Keratinocyte (primary cell): Measurements from ENCODE around the gene STRIP1.

Experiments used
- EZH2 ChIP-seq: IDR thresholded peaks from one replicate; pipeline ENCODE4 v1.6.1; 2012; ENCODE audit warnings: inconsistent platforms, mild to moderate bottlenecking, low read length, moderate library complexity
- TF ChIP-seq, protein P1 (sequence below), 3 experiments: IDR thresholded peaks in 1 of 3; conservative IDR thresholded peaks in 1 of 3; optimal IDR thresholded peaks in 1 of 3; 2 replicates in 2 of 3; 3 replicates in 1 of 3; pipeline versions ENCODE3 to v1.5.1; 2011; ENCODE audit warnings: low read length in 3 of 3, mild to moderate bottlenecking in 3 of 3, moderate library complexity in 2 of 3, control low read depth in 1 of 3, inconsistent platforms in 1 of 3; ENCODE audit not compliant: insufficient read depth in 2 of 3; ENCODE audit errors: extremely low read depth in 1 of 3

DNA sequence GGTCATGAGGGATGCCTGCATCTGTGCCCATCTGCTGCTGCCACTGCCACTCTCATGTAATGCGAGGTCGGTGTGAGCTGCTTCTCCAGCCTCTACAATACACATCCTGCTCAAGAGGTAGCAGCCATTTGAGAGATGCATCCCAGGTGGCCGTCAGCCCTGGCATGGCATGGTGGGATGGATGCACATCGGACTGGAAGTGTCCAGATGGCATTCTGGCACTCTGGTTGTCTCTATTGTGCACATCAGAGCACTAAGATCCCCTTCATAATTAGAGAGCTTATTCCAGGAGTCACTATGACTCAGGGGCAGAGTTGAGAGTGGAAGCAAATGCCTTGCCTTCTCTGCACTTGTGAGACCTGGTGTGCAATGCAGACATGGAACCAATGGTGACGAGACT, 3.8 kb downstream of the STRIP1 start:
- TF ChIP-seq, protein P1, sequence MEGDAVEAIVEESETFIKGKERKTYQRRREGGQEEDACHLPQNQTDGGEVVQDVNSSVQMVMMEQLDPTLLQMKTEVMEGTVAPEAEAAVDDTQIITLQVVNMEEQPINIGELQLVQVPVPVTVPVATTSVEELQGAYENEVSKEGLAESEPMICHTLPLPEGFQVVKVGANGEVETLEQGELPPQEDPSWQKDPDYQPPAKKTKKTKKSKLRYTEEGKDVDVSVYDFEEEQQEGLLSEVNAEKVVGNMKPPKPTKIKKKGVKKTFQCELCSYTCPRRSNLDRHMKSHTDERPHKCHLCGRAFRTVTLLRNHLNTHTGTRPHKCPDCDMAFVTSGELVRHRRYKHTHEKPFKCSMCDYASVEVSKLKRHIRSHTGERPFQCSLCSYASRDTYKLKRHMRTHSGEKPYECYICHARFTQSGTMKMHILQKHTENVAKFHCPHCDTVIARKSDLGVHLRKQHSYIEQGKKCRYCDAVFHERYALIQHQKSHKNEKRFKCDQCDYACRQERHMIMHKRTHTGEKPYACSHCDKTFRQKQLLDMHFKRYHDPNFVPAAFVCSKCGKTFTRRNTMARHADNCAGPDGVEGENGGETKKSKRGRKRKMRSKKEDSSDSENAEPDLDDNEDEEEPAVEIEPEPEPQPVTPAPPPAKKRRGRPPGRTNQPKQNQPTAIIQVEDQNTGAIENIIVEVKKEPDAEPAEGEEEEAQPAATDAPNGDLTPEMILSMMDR (optimal IDR thresholded peaks at IDR 0.05 in 1 of 3, IDR thresholded peaks at IDR 0.05 in 1 of 3, conservative IDR thresholded peaks at IDR 0.05 in 1 of 3; ENCODE audit: extremely low read depth in 1 of 3, insufficient read depth in 2 of 3, low read length in 3 of 3), result no peak
- TF ChIP-seq EZH2, result no peak
